OCI-M2 (cell line): ENCODE measurements around the gene ZNF117.
"Not testable (repeated sequence)": the region's sequence is repeated elsewhere in the genome, so short reads cannot be mapped to it uniquely, and the experiment has no call there.

Experiments used
- DNase-seq: peaks from one replicate; lab custom pipeline; 2025; ENCODE audit not compliant: unreplicated experiment; lab: John Stamatoyannopoulos, UW

ZNF117 gene

DNA sequence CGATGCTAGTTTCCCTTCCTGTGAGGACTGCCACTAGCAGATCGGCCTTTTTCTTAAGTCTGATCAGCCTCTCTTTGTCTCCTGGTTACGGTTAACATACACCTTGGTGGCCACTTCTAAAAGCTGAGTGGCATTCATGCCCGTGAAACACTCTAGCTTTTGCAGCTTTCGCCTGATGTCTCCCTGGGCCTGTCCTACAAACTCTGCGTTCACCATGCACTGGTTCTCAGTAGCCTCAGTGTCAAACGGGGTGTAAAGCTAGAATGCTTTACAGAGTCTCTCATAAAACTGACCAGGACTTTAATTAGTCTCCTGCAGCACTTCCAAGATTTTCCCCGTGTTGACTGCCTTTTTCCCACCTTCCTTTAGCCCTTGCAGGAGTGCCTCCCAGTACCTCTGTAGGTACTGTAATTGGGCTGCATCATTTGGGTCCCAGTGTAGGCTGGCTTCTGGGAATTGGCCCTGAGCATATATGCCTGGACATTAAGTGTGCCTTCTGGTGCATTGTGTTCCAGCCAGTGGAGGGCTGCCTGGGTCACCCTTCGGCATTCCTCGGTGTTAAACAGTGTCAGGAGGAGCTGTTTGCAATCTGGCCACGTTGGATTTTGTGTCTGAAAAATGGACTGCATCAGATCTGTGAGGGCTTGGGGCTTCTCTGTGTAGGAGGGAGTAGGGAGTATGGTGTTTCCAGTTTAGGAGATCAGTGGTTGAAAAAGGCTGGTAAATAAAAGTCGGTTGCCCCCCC lies 6.5 kb upstream of the ZNF117 start:
- DNase-seq, result no peak

DNA sequence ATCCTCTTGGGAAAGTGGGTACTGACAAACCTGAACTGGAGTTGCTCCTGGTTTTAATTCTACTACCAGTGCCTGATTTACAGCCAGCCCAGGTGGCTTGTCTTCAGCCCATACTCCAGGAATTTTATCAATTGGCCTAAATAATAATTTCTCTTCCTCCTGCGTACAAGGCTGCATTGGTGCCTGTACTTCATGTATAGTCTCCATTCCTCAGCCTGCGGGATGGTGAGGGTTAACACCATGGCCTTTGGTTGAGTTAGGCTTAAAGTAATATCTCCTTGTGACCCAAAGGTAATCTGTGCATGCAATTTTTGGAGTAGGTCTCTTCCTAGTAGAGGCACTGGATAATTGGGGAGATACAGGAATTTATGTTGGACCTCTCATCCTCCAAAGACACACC lies 5.5 kb upstream of the ZNF117 start:
- DNase-seq, result no peak

DNA sequence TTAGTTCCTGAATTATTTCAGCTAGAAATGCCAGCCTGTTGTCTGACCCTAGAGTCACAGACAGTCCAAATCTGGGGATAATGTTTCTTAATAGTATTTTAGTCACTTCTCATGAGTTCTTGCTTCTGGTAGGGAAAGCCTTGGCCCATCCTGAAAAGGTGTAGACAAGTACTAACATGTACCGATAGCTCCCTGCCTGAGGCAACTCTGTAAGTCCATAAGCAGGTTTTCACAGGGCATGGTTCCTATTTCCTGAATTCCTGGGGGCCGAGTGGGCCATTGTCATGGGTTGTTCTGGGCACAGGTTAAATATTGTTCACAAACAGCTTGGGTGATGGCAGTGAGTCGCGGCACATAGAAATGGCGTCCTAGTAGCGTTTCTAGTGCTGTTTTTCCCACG lies 3.1 kb upstream of the ZNF117 start:
- no peak for DNase-seq

DNA sequence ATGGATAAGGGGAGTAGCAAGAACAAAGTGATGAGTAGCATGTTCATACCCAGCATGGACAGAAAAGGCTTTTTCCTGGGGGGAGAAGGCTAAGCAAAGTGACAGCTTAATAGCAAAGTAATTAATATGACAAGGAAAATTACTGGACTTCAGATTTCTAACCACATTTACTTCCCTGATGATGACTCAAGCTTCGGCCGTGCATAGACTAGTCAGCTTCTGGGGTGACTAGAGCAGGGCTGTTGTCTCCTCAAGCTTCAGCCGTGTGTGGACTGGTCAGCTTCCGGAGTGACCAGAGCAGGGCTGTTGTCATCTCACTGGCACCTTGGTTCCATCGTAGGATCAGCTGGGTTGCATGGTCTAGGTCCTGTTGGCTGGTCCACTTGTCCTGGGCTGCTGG lies 2.1 kb upstream of the ZNF117 start:
- no peak for DNase-seq

DNA sequence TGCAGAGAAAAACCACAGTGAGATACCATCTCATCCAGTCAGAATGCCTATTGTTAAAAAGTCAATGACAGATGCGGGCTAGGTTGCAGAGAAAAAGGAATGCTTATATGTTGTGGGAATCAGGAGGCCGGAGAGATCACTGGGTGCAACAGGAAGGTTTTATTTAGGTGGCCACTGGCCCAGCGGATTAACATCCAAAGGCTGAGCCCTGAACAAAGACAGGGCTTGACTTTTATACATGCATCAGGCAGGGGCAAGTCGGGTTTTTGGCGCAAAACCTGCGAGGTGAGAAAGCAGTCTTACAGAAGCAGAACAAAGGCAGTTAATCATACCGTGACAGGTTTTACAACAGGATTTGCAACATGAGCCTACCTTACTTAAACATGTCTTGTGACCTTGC lies 620 bp downstream of the ZNF117 start:
- no peak for DNase-seq

DNA sequence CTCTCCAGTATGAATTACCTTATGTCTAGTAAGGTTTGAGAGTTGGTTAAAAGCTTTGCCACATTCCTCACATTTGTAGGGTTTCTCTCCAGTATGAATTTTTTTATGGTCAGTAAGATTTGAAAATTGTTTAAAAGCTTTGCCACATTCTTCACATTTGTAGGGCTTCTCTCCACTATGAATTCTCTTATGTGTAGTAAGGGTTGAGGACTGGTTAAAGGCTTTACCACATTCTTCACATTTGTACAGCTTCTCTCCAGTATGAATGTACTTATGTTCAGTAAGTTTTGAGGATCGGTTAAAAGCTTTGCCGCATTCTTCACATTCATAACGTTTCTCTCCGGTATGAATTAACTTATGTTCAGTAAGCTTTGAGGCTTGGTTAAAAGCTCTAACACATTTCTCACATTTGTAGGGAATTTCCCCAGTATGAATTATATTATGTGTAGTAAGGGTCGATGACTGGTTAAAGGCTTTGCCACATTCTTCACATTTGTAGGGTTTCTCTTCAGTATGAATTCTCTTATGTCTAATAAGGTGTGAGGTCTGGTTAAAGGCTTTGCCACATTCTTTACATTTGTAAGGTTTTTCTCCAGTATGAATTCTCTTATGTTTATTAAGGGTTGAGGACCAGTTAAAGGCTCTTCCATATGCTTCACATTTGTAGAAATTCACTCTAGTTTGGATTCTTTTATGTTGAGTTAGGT lies 12.2 kb downstream of the ZNF117 start:
- DNase-seq, result no peak

DNA sequence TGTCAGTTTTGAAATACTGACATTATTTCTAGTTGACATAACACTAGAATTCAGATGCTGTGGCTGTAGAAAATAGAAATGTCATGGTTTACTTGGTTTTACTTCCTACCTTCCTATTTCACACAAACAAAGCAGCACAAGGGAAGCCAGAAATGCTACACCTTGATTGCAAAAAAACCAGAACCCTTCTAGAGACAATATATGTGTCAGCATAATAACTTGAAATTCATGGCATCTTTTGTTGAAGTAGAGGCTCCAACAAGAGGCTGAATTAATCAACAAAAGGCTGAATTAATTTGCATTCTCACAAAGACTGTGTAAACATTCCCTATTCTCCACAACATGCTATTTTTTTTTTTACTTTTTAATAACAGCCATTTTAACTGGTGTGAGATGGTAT lies 25.2 kb downstream of the ZNF117 start:
- no peak for DNase-seq

DNA sequence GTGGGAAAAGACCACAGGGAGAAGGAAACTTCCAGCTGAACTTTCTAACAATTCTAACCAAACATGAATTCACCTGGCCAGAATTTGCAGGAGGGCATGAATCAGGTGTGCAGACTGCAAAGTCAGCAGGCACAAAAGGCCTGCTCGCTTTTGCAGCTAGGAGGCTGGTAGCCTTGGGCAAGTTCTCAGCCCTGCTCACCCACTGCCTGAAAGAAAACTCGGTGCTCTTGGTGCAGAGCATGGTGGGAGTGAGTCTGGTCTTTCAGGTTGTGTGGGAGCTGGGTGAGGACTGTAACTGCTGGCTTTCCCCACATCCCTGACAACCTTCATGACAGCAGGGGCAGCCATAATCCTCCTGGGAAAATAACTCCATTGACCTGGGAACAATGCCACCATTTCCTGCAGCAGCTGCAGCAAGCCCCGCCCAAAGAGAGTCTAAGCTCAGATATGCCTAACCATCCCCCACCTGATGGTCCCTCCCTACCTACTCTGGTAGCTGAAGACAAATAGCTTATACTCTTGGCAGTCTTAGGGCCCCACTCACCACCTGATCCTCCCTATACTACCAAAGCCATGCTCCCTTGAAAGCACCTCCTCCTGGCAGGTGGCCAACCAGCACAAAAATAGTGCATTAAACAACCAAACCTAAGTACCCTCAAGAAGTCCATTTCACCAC lies 31.6 kb downstream of the ZNF117 start:
- DNase-seq, result no peak

DNA sequence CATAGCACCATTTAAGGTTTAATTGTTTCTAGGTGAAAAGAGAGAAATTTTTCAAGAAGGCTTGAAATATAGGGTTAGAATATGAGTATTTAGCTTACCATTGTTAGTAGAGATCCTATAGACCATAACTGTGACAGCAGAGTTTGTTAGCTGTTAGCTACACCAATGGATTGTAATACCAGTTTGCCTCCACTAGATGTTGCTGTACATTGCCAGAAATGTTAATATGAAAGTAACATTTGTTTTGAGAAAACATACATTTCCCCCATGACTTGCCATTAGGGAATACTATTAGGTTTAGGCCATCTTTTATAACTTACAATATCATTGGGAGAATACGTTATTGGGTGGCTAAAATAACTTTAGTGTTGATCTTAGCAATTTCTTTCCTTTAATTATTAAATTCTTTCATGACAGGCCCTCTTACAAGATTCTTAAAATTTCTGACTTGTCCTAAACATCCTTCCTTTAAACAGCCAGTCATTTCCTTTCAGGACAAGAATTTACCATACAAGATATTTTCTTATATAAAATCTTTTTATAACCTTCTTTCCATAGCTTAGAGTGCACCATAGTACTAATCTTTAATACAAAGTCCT lies 39.5 kb downstream of the ZNF117 start:
- DNase-seq, result no peak

DNA sequence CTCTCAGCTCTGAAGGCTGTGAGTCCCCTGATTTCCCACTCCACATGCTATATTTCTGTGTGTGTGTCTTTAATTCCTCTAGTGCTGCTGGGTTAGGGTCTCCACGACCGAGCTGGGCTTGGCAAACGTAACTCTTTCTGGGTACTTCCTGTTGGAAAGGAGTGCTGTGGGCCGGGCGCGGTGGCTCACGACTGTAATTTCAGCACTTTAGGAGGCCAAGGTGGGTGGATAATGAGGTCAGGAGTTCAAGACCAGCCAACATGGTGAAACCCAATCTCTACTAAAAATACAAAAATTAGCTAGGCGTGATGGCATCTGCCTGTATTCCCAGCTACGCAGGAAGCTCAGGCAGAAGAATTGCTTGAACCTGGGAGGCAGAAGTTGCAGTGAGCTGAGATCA lies 40.2 kb downstream of the ZNF117 start:
- DNase-seq, result not testable (repeated sequence)

DNA sequence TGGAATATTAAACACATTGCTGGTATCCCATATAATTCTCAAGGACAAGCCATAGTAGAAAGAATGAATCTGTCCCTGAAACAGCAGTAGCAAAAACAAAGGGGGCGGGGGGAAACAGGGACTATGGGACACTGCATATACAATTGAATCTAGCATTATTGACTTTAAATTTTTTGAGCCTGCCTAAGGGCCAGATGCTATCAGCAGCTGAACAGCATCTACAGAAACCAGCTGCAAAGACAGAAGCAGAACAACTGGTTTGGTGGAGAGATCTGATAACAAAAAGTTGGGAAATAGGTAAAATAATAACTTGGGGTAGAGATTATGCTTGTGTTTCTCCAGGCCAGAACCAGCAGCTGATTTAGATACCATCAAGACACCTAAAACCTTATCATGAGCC lies 42.1 kb downstream of the ZNF117 start:
- DNase-seq, result not testable (repeated sequence)

DNA sequence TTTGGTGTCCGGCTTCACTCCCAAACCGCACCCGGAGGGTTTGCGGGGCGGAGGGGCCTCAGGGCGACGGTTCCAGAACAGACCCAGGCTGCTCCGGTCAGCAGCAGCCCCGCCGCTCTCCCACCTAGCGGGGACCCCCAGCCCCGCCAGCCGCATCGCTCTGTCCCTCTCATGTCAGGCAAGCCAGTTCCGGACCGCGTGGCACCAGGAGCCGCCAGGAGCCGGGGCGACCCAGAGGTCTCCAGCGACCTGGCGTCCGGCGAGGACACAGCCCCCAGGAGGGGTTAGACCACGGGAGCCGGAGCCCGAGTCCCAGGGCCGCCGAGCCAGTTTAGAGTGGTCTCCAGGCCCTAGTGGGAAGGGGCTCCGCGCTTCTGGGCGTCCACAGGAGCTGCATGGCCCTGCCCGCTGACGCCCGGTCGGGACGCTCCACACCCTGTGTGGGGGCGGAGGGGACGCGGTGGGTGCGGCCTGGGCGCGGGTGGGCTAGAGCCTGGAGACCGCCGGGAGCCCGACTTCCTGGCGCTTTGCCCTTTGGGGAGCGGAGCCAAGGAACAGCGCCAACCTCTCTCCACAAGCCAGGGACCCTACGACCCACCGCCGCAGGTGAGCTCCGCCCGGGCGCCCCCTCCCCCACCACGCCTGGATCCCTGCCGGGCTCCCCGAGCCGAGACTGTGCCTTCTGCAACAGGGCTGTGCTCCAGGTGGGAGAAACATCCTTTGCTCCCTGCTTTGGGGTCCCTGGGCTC lies 43.4 kb downstream of the ZNF117 start:
- DNase-seq, result no peak

DNA sequence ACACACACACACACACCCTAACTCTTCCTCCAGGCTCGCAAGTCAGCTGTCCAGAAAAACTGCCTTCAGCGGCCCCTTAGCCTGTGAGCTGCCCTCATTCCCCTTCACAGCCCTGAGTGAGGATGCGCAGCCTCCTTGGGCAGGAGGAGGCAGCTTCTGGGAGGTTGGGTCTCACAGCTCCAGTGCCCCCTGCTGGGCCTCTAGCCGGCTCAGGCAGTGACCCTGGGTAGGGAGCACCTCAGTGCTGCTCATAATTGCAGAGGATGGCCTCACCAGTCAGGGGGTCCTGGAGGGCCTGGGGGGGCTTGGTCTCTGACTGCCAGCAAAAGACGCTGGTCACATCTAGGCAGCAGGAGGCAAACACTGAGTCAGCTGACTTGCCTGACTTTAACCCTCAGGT lies 44.1 kb downstream of the ZNF117 start:
- no peak for DNase-seq

DNA sequence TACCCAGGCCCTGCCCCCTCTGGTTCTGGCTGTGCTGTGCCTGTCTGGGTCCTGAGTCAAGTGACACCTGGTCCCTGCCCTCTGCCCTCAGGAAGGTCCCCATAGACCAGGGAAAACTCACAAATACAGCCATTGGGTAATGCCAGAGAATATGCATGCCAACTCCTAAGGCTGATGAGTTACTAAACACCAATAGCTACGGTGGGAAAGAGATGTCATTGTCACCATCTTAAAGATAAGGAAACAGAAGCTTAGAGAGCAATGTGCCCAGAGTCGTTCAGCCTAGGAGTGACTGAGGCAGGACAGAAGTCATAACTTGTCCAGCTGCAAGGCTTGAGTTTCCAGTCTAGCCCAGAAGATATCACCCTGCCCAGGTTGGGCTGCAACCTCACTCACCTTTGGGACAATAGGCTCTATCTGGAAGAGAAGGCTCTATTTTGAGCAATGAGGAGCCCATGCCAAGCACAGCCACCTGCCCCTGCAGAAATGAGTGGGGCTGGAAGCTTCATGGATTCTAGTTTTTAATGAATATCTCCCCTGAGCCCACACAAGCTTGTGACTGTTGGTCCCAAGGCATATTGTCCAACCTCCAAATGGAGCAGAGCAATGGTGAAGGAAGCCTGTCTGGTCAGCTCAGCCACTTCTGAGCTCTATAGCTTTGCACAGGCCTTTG lies 45.2 kb downstream of the ZNF117 start:
- DNase-seq, result no peak

DNA sequence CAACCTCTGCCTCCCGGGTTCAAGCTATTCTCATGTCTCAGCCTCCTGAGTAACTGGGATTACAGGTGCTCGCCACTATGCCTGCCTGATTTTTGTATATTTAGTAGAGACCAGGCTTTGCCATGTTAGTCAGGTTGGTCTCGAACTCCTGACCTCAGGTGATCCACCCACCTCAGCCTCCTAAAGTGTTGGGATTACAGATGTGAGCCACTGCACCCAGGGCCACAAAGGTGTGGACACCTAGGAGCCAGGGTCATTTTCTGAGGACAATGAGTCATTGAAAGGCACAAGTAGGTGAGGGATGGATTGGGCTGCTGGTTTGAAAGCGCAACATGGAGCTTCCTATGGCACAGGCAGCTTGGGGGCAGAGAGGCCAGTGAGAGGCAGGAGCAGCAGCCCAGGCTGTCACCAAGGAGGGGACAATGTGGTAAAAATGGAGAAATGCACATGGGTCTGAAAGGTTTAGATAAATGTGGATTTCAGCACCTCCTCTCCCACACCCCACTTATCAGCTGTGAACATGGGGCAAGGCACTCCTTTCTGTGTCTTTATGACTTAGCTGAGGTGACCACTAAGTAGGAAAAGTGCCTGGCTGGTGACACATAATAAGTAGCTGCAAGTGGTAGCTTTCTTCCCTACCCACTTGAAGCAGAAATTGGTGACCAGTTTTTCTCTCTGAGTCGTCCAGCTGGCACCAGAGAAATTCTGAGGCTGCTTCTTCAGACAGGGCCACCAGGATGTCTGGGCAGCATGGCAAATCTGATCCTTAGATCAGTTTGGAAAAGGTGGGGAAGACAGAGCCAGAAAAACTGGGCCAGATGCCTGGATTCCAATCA lies 46.0 kb downstream of the ZNF117 start:
- not testable (repeated sequence) for DNase-seq

DNA sequence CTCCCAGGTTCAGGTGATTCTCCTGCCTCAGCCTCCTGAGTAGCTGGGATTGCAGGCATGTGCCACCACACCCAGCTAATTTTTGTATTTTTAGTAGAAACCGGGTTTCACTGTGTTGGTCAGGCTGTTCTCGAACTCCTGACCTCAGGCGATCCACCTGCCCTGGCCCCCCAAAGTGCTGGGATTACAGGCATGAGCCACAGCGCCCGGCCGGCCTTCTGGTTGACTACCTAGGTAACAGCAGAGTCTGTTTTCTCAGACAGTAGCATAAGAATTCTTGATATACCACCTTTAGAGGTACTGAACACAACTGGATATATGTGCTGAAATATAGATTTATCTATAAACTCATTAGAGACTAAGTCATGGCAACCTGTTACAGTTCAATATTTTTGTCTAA lies 50.8 kb downstream of the ZNF117 start:
- DNase-seq, result not testable (repeated sequence)

DNA sequence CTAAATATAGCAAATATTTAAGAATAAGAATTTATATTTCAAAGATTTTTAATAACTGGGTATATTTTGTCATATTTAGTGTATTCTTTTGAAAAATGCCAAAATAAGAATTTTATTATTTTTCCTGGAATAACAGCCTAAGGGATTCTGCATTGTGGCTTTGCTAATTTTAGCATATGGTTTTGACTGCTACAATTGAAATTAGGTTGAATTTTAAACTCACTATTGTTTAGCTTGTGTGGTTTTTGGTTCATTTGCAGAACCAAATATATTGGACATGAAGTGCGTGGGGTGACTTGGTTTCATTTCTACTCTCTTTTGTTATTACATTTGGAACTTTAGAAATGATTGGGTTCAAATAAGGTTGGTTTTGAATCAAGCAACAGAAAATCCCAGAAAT lies 52.3 kb downstream of the ZNF117 start:
- DNase-seq, result no peak

DNA sequence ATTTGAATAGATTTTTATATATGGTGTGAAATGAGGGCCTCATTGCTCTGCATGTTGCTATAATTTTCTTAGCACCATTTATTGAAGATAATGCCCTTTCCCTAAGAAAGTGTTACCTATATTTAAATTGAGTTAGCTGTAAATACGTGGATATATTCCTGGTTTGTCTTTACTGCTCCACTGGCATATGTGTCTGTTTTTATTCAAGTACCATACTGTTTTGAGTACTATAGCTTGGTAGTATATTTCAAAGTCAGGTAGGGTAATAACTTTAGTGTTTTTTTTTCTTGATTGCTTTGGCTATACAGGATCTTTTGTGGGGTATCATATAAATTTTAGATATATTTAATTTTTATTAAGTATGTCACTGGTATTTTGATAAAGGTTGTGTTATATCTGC lies 56.4 kb downstream of the ZNF117 start:
- no peak for DNase-seq
